Esophagus muscularis mucosa (tissue), 4 donors: ENCODE measurements around the gene ZNF138.

Experiments used
- CTCF ChIP-seq, 3 experiments: fragments of 200-600 bp in 2 of 3; fragments of 450-650 bp in 1 of 3; sonication (generic) in 2 of 3; IDR thresholded peaks; one replicate each; pipeline ENCODE4 v1.5.1; 2017 to 2019; ENCODE audit warnings: antibody characterized with exemption in 3 of 3, mild to moderate bottlenecking in 2 of 3, moderate library complexity in 1 of 3
- EP300 ChIP-seq: sonication (generic); formaldehyde crosslinking; IDR thresholded peaks from one replicate; pipeline ENCODE4 v1.6.1; 2017; ENCODE audit warnings: antibody characterized with exemption
- POLR2A ChIP-seq: fragments of 450-650 bp; IDR thresholded peaks from one replicate; pipeline ENCODE4 v1.6.1; 2017; ENCODE audit warnings: antibody characterized with exemption, moderate library complexity, mild to moderate bottlenecking, low read depth
- POLR2AphosphoS5 ChIP-seq, 2 donors: sonication (generic); formaldehyde crosslinking; IDR thresholded peaks; one replicate each; pipeline ENCODE4 v1.6.1; 2017; ENCODE audit warnings: antibody characterized with exemption in 2 of 2

GRCh38 chr7:64853679-64854078 is 59.5 kb downstream of the ZNF138 start:
- TF ChIP-seq POLR2AphosphoS5 (IDR thresholded peaks at IDR 0.05): no peak
- no peak for TF ChIP-seq CTCF (IDR thresholded peaks at IDR 0.05)
- TF ChIP-seq EP300: no peak
- no peak for TF ChIP-seq POLR2A
